SHP77 treated with DMSO at 0.1 percent for 48 hours (cell line): ENCODE measurements around the gene ZBTB42.

Experiments used
- DNase-seq: peaks from one replicate; lab custom pipeline; 2025; lab: John Stamatoyannopoulos, UW

Gene ZBTB42

DNA sequence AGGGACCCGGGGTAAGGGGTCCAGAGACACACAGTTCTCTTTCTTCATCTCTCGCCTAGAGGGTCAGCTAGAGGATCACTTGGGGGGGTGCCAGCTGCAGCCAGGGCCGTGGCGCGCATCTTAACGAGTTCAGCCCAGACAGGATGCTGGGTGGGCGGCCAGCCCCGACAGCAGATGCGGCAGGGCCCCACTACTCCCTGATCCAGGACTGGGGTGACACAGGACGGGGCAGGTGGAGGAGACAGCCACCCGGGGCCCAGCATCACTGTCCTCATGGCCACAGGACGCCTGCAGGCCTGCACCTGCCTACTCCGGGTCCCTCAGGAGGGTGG, 18.1 kb upstream of the ZBTB42 start:
- no peak for DNase-seq

DNA sequence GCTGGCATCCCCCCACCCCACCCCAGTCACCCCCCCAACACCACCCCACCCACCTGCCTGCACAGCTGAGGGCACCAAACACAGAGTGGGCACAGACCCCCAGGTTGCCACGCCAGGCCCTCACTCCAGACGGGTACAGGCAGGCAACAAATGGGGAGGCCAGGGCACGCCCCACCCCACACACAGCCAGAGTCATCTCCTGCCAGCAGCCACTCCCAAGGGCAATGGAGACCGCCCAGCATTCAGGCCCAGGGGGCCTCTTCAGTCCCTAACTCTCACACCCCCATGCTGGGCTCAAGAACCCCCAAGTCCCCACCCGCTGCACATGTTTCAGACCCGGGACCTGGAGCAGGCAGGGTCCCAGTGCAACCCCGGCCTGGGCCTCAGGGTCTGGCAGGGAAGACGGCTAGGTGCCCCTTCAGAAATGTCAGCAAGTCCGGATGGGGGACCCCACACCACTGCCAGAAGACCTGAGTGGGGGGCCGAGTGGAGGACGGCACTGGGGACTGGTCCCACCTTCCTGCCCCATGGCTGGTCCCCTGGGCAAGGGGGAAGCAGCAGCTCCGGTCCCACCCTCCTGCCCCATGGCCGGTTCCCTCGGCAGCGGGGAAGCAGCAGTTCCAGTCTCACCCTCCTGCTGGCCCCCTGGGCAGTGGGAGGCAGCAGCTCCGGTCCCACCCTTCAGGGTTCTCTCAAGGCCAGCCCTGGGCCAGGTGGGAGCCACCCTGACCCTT, 17.2 kb upstream of the ZBTB42 start:
- DNase-seq, result no peak

DNA sequence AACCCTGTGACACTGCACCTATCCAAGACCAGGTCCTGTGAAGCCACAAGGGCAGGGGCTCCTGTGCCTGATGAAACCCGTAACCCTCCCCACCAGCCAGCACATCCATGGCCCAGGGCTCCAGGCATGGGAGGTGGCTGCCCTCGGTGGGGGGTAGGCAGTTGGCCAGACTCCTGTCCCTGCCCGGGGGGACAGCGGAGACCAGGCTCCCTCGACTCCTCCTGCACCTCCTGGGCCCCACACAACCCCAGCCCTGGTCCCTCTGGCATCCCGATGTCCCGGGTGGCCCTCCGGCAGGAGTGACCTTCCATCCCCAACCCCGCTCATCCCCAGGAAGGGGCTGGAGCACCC, 16.7 kb upstream of the ZBTB42 start:
- no peak for DNase-seq

DNA sequence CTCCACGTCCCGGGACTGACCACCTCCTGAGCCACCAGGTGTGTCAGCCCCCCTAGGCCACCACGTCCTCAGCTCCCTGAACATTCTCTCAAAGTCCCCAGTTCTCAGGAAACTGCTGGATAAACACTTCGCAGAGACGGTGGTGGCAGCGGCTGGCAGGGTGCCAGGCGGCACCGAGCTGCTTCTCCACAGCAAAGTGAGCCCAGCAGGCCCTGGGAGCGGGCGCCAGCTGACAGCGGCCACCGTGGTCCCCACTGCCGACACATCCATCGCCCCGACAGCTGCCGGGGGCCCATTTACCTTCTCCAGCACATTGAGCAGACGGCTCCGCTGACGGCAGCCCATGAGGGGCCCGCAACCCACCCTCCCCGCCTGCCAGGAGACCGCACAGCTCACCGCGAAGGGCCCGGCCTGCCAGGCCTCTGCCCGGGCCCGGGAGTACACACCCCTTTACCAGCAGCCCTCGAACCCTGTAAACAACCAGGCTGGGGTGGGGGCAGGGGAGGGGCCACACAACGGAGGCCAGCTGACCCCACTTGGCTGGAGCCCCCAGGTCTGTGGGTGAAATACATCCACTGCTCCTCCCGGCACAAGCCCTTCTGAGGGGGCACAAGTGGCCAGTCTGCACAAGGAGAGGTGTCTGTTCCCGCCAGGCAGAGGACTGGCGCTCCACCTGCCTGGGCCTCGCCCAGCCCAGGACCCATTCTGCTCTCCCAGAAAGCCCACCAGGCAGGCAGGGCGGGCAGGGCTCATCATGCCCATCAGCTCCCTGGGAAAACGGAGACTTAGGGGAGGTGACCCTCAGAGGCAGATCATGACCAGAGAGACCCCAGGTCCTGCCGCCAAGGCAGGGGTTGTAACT, 15.8 kb upstream of the ZBTB42 start:
- DNase-seq, result no peak

DNA sequence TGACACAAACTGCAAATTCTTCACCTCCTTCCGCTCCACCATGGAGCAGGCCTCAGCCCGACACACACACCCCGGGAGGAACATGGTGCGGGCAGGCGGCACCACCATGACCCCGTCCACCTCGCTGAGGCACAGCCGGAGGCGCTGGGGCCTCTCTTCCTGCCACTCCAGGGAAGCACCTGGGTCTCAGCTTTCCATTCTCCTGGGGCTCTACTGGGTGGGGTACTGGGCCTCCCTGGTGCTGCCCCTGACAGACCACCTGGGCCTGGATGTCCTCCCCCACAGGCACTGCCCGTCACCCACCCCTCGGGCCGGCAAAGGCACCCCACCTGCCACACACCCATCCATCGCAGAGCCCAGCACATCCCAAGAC, 15.2 kb upstream of the ZBTB42 start:
- DNase-seq, result no peak

DNA sequence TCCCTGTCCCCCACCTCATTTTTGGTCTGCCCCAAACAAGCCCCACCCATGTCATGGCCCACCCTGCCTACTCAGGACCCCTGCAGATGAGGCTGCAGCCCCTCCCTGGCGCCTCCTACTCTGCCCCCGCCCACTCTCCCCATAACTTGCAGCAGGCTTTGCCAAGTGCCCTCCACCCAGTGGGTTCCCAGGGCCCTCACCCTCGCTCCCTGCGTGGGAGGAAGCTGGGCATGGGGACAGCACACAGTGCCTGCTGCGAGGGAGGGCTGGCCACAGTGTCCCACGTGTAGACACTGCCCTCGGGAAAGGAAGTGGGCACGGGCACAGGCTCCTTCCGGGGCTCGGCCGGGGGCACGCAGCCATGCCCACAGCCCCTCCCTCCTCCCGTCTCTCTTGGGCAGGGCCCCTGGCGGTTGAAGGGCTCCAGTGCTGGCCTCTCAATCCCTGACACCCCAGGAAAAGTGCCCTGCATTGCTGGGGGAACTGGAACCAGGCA, 14.8 kb upstream of the ZBTB42 start:
- no peak for DNase-seq

DNA sequence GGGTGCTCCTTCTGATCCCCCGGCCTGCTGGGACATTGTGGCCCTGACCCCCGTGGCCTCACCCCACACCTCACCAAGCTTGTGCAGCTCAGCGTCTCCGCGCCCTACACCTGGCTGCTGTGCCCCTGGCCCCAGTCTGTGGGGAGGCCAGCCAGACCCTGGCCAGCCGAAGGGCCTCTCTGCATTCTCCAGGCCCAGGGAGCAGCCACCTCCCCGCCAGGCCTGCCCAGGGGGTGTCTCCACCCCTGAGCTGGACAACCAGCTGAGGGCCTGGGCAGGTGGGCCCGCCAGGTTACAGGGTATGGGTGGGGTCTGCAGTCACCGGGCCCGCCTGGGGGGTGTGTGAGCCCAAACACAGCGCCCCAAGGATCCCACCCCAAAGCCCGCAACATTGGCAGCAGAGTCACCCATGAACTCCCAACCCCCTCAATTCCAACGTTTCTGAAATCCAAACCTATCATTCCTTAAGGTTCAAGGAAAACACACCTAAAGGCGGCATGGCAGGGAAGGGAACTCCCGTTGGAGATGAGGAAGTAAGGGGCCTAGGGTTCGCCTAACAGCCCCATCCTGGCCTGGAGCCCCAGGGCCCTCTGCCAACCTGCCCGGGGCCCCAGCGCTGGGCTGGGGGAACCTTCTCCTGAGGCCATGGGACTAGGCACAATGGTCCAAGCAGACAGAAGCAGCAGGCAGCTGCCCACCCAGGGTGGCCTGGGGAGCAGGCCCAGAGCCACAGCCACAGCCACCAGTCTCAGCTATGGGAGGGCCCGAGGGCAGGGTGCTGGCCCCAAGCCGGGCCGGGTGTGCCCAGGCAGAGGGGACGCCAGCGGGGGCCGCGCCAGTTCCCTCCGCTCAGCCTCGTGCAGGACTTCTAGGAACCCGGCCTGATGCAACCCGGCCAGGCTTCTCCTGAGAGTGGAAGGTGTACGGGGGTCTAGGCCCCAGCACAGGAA, 13.9 kb upstream of the ZBTB42 start:
- DNase-seq, result no peak

DNA sequence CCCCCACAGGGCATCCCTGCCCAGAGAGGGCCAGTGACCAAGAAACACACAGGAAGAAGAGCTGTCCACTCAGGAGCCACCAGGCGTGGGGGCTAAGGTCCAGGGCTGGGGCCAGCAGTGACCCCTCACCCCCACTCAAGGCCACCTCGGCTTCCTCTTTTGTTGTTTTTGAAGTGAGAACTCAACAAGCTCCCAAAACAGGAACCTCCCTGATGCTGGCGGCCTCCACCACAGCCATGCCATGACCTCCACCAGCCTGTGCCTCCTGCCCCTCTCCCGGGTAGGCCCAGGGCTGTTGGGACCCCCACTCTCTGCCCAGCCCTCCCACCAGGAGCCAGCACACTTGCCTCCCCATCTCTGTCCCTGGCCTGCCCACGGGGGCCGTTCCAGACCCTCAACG, 13.2 kb upstream of the ZBTB42 start:
- no peak for DNase-seq

DNA sequence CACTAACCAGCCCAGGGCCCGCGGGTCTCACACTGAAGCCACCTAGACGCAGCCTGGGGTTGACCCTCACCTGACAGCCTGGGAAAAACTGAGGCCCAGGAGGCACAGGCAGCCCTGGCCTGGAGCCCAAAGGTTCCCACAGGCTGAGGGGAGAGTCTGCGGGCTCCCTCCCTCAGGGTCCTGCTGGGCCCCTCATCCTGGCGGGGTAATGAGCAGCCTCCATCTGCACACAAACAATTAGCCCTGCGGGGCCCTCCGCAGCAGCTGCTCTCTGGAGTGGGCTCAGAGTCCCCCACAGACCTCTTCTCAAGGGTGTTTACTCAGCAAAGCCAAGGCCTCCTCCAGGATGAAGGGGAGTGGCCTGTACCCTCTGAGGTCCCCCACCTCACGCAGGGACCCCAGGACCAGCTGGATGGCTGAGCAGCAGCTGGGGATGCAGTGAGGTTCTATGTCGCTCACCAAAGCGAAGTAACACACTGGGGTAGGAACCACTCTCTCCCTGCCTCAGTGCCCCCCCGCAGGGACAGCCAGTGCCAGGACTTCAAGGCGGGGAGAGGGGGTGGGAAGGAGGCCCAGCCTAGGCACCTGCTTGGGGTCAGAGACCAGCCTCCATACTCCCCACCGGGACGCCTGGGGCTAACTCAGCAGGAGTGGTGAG, 12.6 kb upstream of the ZBTB42 start:
- no peak for DNase-seq

DNA sequence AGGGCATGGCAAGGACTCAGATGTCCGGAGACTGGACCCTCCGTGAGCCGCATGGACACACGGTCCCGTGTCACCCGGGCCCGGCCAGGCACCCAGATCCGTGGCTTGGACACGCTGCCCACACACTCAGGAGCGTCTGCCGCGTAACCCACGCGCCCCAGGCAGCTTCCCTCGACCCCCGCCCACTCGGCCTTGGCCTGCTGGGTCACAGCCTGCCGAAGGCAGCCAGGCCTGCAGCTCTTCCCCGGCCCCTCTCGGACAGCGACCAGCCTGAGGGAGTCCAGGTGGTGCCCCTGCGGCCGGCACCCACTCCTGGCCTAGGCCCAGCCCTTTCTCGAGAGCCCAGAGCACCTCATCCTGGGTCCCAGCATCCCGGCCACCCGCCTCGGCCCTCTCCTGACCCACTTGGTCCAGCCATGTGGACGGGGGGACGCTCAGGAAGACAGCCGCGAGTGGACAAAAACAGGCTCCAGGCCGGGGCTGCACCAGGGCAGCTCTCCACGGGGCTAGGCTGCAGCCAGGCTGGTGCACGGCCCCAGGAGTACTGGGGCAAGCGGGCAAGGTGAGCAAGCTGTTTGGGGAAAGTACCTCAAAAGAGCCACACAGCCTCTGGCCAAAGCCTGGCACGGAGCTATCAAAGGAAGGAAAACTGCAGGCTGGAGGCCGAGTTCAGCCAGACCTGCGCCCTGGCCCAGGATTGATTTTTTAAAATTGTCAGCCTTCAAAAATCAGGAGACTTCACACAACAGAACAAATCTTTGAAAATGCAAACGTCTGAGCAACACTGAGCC, 11.8 kb upstream of the ZBTB42 start:
- no peak for DNase-seq

DNA sequence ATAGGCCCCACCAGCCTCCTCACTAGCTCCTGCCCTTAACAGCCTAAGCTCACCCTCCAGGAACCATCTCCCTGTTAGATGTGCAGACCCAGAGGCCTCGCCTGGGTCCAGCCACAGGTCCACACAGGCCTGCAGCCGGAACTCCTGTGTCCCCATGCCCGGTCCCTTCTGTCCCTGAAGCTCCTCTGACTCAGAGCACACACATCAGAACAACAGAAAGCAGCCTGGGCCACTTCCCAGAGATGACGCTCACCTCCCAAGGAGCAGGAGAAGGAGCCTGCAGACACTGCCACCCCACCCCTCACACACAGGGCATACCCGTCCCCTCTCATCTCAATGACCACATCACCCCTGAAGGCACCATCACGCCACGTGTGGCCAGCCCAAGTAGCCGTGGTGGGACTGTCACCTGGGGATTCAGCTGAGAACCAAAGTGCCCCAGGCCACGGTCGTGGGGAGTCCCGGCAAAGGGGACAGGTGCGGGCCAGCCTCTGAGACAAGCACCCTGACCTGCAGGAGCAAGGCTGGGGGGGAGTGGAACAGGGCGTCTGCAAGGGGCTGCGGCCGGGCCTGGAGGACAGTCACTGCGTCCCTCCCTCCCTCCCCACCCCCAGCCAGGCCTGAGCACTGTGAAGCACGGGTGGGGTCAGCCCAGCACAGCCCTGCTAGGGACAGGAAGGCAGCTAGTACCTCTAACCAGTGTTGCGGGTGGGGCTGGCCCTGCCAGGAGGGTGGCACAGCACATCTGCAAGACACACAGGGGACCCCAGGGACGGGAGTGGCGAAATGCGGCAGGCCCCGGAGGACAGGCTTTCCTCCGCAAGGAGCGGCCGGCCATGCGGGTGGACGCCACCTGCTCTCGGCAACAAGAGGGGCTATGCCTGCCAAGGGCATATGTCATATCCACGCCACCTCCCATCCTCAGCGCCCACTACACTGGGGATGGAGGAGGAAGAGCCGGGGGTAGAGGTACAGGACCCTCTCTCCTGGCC, 10.9 kb upstream of the ZBTB42 start:
- no peak for DNase-seq

DNA sequence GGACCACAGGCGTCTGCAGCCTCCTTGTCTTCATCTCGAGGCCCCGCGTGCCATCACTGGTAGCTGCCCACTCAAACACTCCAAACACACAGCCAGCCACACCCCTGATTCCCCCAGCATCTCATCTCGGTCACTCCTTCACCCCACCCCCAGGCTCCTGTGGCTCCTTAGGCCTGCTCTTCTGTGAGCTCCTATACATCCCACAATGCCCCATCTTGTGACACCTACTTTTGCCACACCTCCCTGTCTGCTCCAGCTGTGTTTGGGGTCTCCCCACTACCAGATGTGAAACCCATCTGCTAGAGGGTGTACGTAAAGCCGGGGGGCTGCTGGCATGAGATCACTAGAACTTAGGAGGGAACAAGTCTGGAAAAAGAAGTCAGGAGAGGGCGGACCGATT, 9.5 kb upstream of the ZBTB42 start:
- no peak for DNase-seq

DNA sequence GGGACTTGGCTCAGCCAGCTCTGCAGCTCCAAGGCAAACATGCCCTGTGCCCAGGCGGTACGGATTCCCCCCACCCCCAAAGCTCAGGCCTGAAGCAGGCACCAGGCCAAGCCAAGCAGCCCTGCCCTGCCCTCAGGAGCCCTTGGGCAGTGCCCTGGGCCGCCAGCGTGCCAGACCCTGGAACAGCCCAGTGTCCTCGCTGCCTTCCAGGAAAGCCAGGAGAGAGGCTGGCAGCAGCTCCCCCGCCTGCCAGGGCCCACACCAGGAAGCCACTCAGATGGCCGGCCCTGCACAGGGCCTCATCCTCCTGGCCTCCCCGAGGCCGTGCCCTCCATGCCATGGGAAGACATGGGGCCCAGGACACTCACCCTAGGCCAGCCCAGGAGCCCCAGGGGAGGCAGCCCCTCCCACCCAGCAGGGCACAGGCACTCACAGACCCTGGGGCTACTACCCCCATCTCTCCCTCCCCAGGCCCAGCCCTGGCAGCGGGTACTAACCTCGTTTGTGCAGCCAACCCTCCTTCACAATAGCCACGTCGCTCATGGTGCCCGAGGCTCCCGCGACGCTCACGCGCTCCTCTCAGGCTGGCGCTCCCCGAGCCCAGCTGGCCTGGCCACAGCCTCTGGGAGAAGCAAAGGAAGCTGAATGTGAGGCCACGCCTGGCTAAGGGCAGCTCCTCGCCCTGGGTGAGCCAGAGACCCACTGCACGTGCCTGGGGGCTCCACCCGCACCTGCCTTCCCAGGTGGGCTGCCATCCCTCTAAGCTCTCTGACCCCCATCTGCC, 8.6 kb upstream of the ZBTB42 start:
- DNase-seq, result no peak

DNA sequence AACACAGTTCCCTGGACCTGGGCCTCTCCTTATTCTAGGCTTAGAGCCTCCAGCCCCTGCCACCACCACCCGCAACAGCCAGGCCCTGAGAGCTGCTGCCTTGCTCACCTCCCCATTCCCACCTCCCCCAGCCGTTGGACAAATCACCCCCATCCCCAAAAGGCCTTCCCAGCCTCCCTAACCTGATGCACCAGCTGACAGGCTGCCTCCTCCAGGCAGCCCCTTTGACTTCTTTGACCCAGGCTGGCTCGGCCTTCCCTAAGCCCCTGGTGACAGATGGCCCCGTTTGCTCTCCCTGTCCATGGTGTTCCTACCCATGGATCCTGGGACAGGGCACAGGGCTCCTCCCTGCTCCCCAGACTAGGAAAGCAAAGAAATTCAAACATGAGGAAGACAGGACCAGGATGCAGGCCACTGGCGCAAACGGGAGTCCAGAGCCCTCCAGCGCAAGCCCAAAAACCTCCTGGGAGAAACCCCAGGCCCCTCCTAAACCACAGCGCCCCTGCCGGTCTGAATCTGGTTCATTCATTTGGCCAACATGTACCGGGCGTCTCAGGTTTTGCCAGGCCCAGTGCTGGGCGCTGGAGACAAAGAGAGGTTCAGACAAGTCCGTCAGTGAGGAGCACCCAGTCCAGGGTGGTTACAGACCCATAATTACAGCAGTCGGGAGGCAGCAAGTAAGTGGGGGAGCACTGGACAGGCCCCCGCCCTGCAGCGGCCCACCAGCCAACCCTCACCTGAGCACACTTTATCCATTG, 7.8 kb upstream of the ZBTB42 start:
- DNase-seq, result no peak

DNA sequence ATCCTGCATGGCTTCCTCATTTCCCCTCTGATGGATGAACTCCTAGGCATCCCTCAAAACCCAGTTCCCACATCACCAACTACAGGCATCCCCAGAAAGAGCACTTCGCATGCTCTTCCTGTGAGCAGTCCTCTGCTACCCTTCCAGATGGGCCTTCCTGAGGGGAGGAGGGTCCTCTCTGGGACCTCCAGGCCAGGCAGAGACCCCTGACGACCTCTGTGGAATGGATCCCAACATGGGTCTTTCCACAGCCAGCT, 7.3 kb upstream of the ZBTB42 start:
- DNase-seq, result no peak

DNA sequence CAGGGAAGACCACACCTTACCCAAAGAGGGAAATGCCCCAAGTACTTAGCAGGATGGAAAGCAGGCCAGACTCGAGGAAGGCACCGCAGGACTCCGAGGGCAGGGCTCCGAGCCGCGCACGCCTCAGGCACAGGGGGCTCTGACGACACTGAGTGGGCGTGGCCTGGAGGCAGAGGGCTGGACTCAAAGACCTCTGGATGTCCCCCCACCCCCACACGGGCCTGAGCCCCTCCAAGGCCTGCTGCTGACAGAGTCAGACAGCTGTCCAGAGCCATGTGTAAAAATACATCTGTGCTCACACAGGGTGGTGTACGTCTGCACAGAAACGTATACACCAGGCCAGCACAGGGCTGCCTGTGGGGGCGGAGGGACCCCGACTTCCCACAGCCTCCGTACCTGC, 6.8 kb upstream of the ZBTB42 start:
- DNase-seq, result no peak

DNA sequence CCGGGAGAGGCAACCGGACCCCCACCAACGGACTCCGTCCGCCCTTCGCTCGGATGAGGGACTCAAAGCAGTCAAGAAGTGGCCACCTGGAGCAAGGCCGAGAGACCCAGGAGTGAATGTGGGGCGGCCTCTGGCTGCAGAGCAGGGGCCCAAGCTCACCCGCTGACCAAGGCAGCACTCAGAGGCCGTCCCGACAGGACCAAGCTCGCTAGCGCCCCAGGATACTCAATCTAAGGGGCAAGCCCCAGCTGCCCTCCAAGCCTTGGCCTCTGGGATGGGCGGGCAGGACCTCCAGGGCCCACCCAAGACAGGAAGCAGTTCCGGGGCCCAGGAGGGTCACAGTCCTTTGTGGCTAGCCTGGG, 6.3 kb upstream of the ZBTB42 start:
- no peak for DNase-seq

DNA sequence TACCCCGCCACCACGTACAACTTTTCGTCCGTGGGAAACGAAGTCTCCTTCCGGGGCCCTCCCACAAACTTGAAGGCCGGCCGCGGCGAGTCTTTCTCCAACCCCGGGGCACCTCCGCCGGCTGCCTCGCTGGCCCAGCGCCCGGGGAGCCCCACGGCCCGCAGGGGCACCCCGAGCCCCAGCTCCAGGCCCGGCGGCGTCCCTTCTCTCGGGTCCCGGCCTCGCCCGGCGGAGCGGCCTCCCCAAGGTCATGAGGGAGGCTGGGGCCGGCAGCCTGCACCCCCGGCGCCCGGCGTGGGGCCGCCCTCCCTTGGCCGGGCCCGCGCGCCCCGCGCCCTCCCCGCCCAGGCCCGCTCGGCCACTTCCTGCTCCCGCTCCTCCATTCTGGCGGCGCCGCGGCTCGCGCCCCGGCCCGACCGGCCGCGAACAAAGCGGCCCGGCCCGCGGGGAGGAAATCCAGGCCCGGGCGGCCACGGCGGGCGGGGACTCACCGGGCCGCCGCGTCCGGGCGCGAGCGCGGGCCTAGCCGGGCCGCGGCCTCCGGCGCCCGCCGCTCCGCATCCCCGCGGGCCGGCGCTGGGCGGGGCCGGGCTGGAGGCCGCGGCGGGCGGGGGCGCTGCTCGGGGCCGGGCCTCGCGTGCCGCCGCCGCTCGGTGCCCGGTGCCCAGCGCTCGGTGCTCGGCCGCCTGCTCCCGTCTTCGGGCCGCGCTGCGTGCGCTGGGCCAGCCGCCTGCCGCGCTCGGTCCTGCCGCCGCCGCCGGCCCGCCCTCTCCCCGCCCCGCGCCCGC, 5.7 kb upstream of the ZBTB42 start, which contains the start of gene AKT1:
TSS of gene AKT1 (minus strand) at position 756 of the 788 bp plus-strand sequence. CDS start 3,105 bp downstream, outside the sequence.
- DNase-seq, result no peak
